ENCODE data around the gene UBE2I. TPM values are rescaled to one million over a fixed set of nuclear protein-coding genes. Genes with fewer than 3 reads are reported as not detected.
A peak's percentile ranks its signal among the peaks of the same experiment; 100 is the strongest.
"Not testable (repeated sequence)": the region's sequence is repeated elsewhere in the genome, so short reads cannot be mapped to it uniquely, and the experiment has no call there.

The UBE2I gene
- total and polyA plus RNA-seq, 8 donors, result 30.0 to 57.9 (median 36.7) TPM

DNA sequence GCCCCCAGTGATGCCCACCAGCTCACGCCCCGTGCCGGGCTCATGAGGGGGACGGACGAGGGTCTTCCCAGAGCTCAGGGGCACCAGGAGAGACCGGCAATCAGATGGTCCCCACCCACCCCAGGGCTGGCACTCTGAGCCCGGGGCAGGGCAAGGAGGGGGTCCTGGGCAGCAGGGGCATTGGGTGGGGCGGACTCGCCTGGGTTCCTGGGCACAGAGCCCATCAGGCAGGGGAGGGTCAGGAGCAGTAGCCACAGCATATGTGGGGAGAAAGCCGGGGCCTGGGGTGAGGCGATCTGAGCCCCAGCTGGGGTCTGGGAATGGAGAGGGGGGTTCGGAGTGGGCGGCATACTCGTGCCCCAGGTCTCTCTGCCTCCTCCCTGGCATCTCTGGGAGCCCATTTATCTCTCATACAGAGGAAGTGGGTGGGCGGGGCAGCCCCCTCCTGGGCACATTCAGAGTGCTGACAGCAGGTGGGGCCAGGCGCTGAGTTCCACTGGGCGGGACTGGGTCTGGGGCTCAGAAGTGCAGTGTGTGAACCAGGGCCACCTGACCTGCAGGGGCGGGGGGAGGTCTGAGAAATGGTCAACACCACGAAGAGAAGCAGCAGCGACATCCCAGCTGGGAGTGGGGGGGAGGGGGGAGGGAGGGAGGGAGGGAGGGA is 20.5 kb upstream of the UBE2I start:
- Histone ChIP-seq H3K4me3 (no peak overlapping the region), H3K9me3 (no peaks in the 10 kb centered on the region), H3K36me3 (no peaks in the 10 kb centered on the region), H3K4me1 (no peaks in the 10 kb centered on the region), H3K27ac (no peak overlapping the region), H3K27me3 (peaks cover 0 to 8% (median 0%) of the 10 kb centered on the region in 4 donors)
- 22 to 30% methylated on average over 18 to 20 of the region's 20 CpGs for WGBS, 2 donors
- TF ChIP-seq, protein P1, sequence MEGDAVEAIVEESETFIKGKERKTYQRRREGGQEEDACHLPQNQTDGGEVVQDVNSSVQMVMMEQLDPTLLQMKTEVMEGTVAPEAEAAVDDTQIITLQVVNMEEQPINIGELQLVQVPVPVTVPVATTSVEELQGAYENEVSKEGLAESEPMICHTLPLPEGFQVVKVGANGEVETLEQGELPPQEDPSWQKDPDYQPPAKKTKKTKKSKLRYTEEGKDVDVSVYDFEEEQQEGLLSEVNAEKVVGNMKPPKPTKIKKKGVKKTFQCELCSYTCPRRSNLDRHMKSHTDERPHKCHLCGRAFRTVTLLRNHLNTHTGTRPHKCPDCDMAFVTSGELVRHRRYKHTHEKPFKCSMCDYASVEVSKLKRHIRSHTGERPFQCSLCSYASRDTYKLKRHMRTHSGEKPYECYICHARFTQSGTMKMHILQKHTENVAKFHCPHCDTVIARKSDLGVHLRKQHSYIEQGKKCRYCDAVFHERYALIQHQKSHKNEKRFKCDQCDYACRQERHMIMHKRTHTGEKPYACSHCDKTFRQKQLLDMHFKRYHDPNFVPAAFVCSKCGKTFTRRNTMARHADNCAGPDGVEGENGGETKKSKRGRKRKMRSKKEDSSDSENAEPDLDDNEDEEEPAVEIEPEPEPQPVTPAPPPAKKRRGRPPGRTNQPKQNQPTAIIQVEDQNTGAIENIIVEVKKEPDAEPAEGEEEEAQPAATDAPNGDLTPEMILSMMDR (IDR thresholded peaks at IDR 0.05), result no peak
- DNase-seq, result peak in 1 of 6 donors; percentile 76
- ATAC-seq, result peak; percentile 21 to 52 (median 41)
- FAIRE-seq, result no peak
- intact Hi-C loops (cut with DNase I), result no loop called here

GRCh38 chr16:1289477-1289866 is 20.0 kb upstream of the UBE2I start:
- Histone ChIP-seq H3K9me3 (no peaks in the 10 kb centered on the region), H3K27ac (no peak overlapping the region), H3K4me3 (no peak overlapping the region), H3K36me3 (no peaks in the 10 kb centered on the region), H3K4me1 (no peaks in the 10 kb centered on the region), H3K27me3 (peaks cover 0 to 8% (median 0%) of the 10 kb centered on the region in 4 donors)
- ATAC-seq, result peak in 1 of 4 donors; percentile 11
- intact Hi-C loops (cut with DNase I), result no loop called here
- DNase-seq, result no peak
- no peak for FAIRE-seq
- 17 to 23% methylated on average over 12 to 17 of the region's 17 CpGs for WGBS, 2 donors
- TF ChIP-seq, protein P1 (IDR thresholded peaks at IDR 0.05), result no peak

DNA sequence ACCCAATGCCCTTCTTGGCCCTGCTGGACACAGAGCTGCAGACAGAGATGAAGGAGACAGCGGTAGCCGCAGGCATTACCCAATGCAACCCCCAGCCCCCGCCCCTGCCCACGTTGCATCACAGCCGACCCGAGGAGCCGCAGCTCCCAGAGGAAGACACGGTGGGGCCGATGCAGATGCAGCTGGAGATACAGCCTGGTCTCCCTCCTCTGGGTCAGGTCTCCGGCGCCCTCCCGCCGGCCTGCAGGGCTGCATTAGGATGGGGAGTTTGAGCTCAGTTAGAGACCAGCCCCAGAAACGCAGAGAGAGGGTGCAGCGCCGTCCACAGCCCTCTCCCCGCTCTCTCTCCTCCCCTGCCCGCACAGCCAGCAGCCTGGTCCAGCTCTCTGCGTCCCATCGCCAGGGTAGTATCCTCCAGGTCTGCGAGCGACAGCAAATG is 19.4 kb upstream of the UBE2I start:
- ATAC-seq (no peak), DNase-seq (no peak), FAIRE-seq (no peak)
- Histone ChIP-seq H3K27me3 (peaks cover 0 to 8% (median 0%) of the 10 kb centered on the region in 4 donors), H3K27ac (no peak overlapping the region), H3K4me3 (no peak overlapping the region), H3K36me3 (no peaks in the 10 kb centered on the region), H3K9me3 (no peaks in the 10 kb centered on the region), H3K4me1 (no peaks in the 10 kb centered on the region)
- intact Hi-C loops (cut with DNase I), result no loop called here
- TF ChIP-seq, protein P1 (IDR thresholded peaks at IDR 0.05), result no peak
- 52 to 56% methylated on average over 18 to 22 of the region's 22 CpGs for WGBS, 2 donors

GRCh38 chr16:1290860-1291575 is 18.4 kb upstream of the UBE2I start:
- H3K4me3 ChIP-seq, result no peak overlapping the region
- FAIRE-seq, result no peak
- no peaks in the 10 kb centered on the region for H3K9me3 ChIP-seq
- H3K27ac ChIP-seq, result no peak overlapping the region
- H3K4me1 ChIP-seq, result no peaks in the 10 kb centered on the region
- peaks cover 0 to 8% (median 0%) of the 10 kb centered on the region in 4 donors for H3K27me3 ChIP-seq
- no peaks in the 10 kb centered on the region for H3K36me3 ChIP-seq
- 56 to 61% methylated on average over 28 to 29 of the region's 29 CpGs for WGBS, 2 donors
- TF ChIP-seq, protein P1 (IDR thresholded peaks at IDR 0.05), result no peak
- DNase-seq, result peak in 1 of 6 donors; percentile 63
- intact Hi-C loops (cut with DNase I), result no loop called here
- ATAC-seq, result no peak

- Histone ChIP-seq H3K27ac (no peak overlapping the region), H3K4me3 (no peak overlapping the region), H3K27me3 (peaks cover 0 to 8% (median 0%) of the 10 kb centered on the region in 4 donors), H3K36me3 (no peaks in the 10 kb centered on the region), H3K9me3 (no peaks in the 10 kb centered on the region), H3K4me1 (no peaks in the 10 kb centered on the region)
- WGBS, 2 donors, result 57 to 62% methylated on average over 17 of the region's 17 CpGs
- FAIRE-seq, result no peak
- intact Hi-C loops (cut with DNase I), result no loop called here
- no peak for ATAC-seq
- TF ChIP-seq, protein P1 (IDR thresholded peaks at IDR 0.05), result no peak
- peak in 1 of 6 donors; percentile 45 for DNase-seq
Observed at GRCh38 chr16:1291576-1291974, 17.9 kb upstream of the UBE2I start.

- H3K36me3 ChIP-seq; intact Hi-C loops (cut with DNase I); H3K9me3 ChIP-seq; FAIRE-seq; H3K27me3 ChIP-seq; DNase-seq; H3K27ac ChIP-seq; H3K4me1 ChIP-seq; H3K4me3 ChIP-seq; ATAC-seq: not testable (repeated sequence)
- 78 to 79% methylated on average over 6 of the region's 6 CpGs for WGBS, 2 donors
Observed at GRCh38 chr16:1292208-1292607, 17.2 kb upstream of the UBE2I start.

DNA sequence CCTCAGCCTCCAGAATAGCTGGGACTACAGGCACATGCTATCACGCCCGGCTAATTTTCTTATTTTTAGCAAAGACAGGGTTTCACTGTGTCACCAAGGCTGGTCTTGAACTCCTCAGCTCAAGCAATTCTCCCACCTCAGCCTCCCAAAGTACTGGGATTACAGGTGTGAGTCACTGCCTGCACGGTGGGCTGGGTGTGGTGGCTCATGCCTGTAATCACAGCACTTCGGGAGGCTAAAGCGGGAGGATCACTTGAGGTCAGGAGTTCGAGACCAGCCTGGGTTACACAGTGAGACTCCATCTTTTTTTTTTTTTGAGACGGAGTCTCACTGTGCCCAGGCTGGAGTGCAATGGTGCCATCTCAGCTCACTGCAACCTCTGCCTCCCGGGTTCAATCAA is 16.6 kb upstream of the UBE2I start:
- WGBS, 2 donors, result 76 to 86% methylated on average over 8 of the region's 8 CpGs
- DNase-seq; H3K27me3 ChIP-seq; H3K4me1 ChIP-seq; H3K9me3 ChIP-seq; H3K4me3 ChIP-seq; H3K36me3 ChIP-seq; ATAC-seq; intact Hi-C loops (cut with DNase I); H3K27ac ChIP-seq; FAIRE-seq: not testable (repeated sequence)

All from pancreas (tissue), 10 donors.